DOHH2 (cell line): Measurements from ENCODE around the gene FOXK1.

ENCODE experiments used
- H3F3A ChIP-seq: fragments of 200-600 bp; sonication (generic), shearing (Covaris generic); 2 replicates; pipeline ENCODE4 v1.6.0; 2016; ENCODE audit warnings: antibody characterized with exemption, mild to moderate bottlenecking; ENCODE audit not compliant: control insufficient read depth, insufficient read depth
- H3K27ac ChIP-seq: fragments of 200-600 bp; sonication (generic); 2 replicates; pipeline ENCODE4 v1.5.1; 2014; ENCODE audit warnings: low read depth, mild to moderate bottlenecking, low read length, moderate library complexity
- H3K27me3 ChIP-seq: fragments of 200-600 bp; sonication (generic); 2 replicates; pipeline ENCODE4 v1.6.1; 2014; ENCODE audit warnings: mild to moderate bottlenecking, low read length, mixed read lengths; ENCODE audit not compliant: control insufficient read depth
- H3K36me3 ChIP-seq: fragments of 200-600 bp; sonication (generic); 2 replicates; pipeline ENCODE4 v1.6.1; 2014; ENCODE audit warnings: mild to moderate bottlenecking, low read length, moderate library complexity, mixed read lengths; ENCODE audit not compliant: control insufficient read depth
- H3K4me1 ChIP-seq: fragments of 200-600 bp; sonication (generic); 2 replicates; pipeline ENCODE4 v1.6.1; 2014; ENCODE audit warnings: mild to moderate bottlenecking, low read length, mixed read lengths; ENCODE audit not compliant: control insufficient read depth
- H3K4me2 ChIP-seq: fragments of 200-600 bp; sonication (generic); 2 replicates; pipeline ENCODE4 v1.6.0; 2014; ENCODE audit warnings: mild to moderate bottlenecking, low read length, moderate library complexity
- H3K4me3 ChIP-seq: fragments of 200-600 bp; sonication (generic); 2 replicates; pipeline ENCODE4 v1.5.1; 2014; ENCODE audit warnings: mild to moderate bottlenecking, low read length, mixed read lengths
- H3K79me2 ChIP-seq: fragments of 200-600 bp; sonication (generic); 2 replicates; pipeline ENCODE4 v1.6.1; 2014; ENCODE audit warnings: mild to moderate bottlenecking, low read length, mixed read lengths; ENCODE audit not compliant: control insufficient read depth
- H3K9me2 ChIP-seq: fragments of 200-600 bp; sonication (generic); replicated peaks from 2 replicates; pipeline ENCODE4 v1.6.1; 2014; ENCODE audit warnings: mild to moderate bottlenecking, low read length, mixed read lengths; ENCODE audit not compliant: control insufficient read depth
- H3K9me3 ChIP-seq: fragments of 200-600 bp; sonication (generic); 2 replicates; pipeline ENCODE4 v1.6.1; 2014; ENCODE audit warnings: antibody characterized with exemption, low read length, mixed read lengths; ENCODE audit not compliant: control insufficient read depth, insufficient read depth
- H4K20me1 ChIP-seq: fragments of 200-600 bp; sonication (generic); 2 replicates; pipeline ENCODE4 v1.6.0; 2014; ENCODE audit warnings: low read depth, mild to moderate bottlenecking, antibody characterized with exemption, low read length, moderate library complexity; ENCODE audit not compliant: control insufficient read depth, insufficient read depth
- EZH2phosphoT487 ChIP-seq: fragments of 200-600 bp; sonication (generic); IDR thresholded peaks from 2 replicates; pipeline ENCODE4 v1.6.1; 2017; ENCODE audit warnings: borderline replicate concordance, mild to moderate bottlenecking, antibody characterized with exemption, low read length, moderate library complexity, mixed read lengths
- TF ChIP-seq, protein P1 (sequence below): fragments of 200-600 bp; sonication (generic); IDR thresholded peaks from one replicate; pipeline ENCODE4 v1.5.1; 2014; ENCODE audit warnings: antibody characterized with exemption, mild to moderate bottlenecking, low read depth, low read length; ENCODE audit not compliant: poor library complexity, severe bottlenecking

Gene FOXK1

DNA sequence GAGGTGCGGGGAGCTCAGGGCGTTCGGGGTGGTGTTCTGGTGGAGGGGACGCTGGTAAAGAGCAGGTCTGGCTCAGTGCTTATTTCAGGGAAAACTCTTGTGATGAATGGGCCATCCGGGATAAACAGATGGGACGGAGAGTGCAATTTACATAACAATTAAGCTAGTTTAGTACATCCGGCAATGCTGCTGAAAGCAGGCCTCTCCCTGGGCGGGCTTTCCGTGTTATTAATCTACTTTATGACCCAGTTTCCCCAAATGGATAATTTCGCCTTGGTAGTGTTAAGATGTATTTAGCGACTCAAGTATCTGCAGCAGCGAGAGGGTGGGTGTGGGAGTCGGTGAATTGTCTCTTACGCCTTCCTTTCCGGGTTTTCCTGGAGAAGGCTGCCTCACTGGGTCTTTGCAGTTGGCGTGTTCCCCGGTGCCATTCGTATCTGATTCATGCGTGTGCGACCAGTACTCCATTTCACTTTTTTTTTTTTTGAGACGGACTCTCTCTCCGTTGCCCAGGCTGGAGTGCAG lies 25.2 kb downstream of the FOXK1 start:
- peaks cover 50% of the 10 kb centered on the region for H3K4me1 ChIP-seq
- peaks cover 44% of the 10 kb centered on the region for H4K20me1 ChIP-seq

DNA sequence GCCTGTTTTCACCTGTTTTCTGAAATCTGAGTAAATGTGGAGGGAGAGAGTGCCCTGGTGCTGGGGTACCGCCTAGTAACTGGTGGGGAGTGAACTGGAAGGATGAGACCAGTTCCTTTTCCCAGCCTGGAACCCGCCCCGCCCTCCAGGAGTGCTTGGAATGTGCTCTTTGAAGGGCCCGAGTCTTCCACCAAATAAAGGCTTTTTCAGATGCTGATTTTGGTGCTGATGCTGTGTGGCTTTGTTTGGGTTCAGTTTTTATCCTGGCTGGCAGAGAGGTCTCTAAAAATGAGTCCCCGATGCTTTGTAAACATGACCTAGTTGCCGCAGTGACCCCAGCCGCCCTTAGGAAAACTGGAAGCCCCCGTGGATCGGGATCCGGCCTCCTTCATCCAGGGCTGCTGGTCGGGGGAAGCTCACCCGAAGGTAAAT lies 25.9 kb downstream of the FOXK1 start:
- Histone ChIP-seq H3K27me3 (no peaks in the 10 kb centered on the region), H3K79me2 (peaks cover 95% of the 10 kb centered on the region), H3K4me2 (no peak overlapping the region), H3K9me2 (no peaks in the 10 kb centered on the region), H3K36me3 (peaks cover 8% of the 10 kb centered on the region), H3K9me3 (no peaks in the 10 kb centered on the region), H3K4me3 (no peak overlapping the region), H3K27ac (no peak overlapping the region), H3K4me1 (peaks cover 57% of the 10 kb centered on the region), H3F3A (peaks cover 6% of the 10 kb centered on the region), H4K20me1 (peaks cover 39% of the 10 kb centered on the region)
- TF ChIP-seq EZH2phosphoT487, result no peak
- TF ChIP-seq, protein P1, sequence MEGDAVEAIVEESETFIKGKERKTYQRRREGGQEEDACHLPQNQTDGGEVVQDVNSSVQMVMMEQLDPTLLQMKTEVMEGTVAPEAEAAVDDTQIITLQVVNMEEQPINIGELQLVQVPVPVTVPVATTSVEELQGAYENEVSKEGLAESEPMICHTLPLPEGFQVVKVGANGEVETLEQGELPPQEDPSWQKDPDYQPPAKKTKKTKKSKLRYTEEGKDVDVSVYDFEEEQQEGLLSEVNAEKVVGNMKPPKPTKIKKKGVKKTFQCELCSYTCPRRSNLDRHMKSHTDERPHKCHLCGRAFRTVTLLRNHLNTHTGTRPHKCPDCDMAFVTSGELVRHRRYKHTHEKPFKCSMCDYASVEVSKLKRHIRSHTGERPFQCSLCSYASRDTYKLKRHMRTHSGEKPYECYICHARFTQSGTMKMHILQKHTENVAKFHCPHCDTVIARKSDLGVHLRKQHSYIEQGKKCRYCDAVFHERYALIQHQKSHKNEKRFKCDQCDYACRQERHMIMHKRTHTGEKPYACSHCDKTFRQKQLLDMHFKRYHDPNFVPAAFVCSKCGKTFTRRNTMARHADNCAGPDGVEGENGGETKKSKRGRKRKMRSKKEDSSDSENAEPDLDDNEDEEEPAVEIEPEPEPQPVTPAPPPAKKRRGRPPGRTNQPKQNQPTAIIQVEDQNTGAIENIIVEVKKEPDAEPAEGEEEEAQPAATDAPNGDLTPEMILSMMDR, result no peak

More for the DNA sequence above, 25.2 kb downstream of the FOXK1 start:
- H3K27me3 ChIP-seq, result no peaks in the 10 kb centered on the region
- H3K9me2 ChIP-seq, result no peaks in the 10 kb centered on the region
- no peak overlapping the region for H3K27ac ChIP-seq
- no peaks in the 10 kb centered on the region for H3K9me3 ChIP-seq
- H3K4me3 ChIP-seq, result no peak overlapping the region
- peaks cover 95% of the 10 kb centered on the region for H3K79me2 ChIP-seq
- peaks cover under 1% of the 10 kb centered on the region; the same call in 1 of the 2 replicates for H3F3A ChIP-seq
- peaks cover 8% of the 10 kb centered on the region for H3K36me3 ChIP-seq
- no peak for TF ChIP-seq EZH2phosphoT487
- TF ChIP-seq, protein P1, result no peak
- no peak overlapping the region for H3K4me2 ChIP-seq

DNA sequence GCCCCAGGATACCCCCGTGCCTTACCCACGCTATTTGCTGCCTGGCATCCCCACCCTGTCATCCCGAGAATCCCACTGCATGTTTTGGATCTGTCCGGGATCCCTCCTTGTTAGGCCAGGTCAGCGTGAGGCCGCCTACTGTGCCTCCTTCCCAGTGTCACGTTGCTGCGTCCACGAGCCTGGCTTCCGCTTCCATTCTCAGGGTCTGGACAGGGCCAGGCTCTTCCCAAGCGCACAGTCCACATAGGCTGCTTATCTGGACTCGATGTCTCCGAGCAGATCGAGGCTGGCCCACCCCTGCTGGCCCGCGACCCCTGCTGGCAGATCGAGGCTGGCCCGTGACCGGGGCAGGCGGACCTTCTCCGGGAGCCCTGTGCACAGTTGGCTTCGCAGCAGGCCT lies 27.1 kb downstream of the FOXK1 start:
- H3K27ac ChIP-seq, result no peak overlapping the region
- H3K36me3 ChIP-seq, result peaks cover 11% of the 10 kb centered on the region
- H3K9me3 ChIP-seq, result no peaks in the 10 kb centered on the region
- peaks cover 7% of the 10 kb centered on the region for H3F3A ChIP-seq
- peaks cover 95% of the 10 kb centered on the region for H3K79me2 ChIP-seq
- H4K20me1 ChIP-seq, result peaks cover 30% of the 10 kb centered on the region; the same call in 1 of the 2 replicates
- no peak overlapping the region for H3K4me3 ChIP-seq
- TF ChIP-seq, protein P1, result no peak
- no peak for TF ChIP-seq EZH2phosphoT487
- no peaks in the 10 kb centered on the region for H3K9me2 ChIP-seq
- H3K27me3 ChIP-seq, result no peaks in the 10 kb centered on the region
- peaks cover 59% of the 10 kb centered on the region for H3K4me1 ChIP-seq
- H3K4me2 ChIP-seq, result no peak overlapping the region
